Measurements from ENCODE around the gene KRT28. TPM values are rescaled to one million over a fixed set of nuclear protein-coding genes. Genes with fewer than 3 reads are reported as not detected.

The KRT28 gene
- total RNA-seq, 1 donor from 2014 or later, result not detected

DNA sequence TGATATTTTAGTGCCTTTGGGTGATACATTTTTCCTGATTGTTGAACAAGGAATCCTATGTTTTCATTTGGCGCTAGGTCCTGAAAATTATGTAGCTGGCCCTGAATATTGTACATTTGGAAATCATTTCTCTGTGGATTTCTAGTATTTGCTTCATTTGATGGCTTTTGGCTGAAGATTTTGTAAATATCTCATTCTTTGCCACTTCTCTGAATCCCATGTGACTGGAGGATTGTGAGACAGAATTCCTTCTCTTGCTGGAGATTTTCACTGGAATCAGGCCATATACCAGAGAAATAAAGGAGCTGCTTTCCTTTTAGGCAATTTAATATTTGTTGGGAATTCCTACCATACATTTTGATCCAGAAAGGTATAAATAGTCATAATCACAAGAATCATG, 8.6 kb downstream of the KRT28 start:
- no peaks in the 10 kb centered on the region for H3K36me3 Mint-ChIP-seq (ENCODE audit: low read depth, unreplicated experiment)
- no peaks in the 10 kb centered on the region for H3K9me3 Mint-ChIP-seq (ENCODE audit: unreplicated experiment)
- H3K4me1 Mint-ChIP-seq (ENCODE audit: unreplicated experiment), result peaks cover 32% of the 10 kb centered on the region
- DNase-seq (ENCODE audit: low spot score), result no peak
- no peaks in the 10 kb centered on the region for H3K27me3 Mint-ChIP-seq (ENCODE audit: unreplicated experiment)
- TF ChIP-seq, protein P1, sequence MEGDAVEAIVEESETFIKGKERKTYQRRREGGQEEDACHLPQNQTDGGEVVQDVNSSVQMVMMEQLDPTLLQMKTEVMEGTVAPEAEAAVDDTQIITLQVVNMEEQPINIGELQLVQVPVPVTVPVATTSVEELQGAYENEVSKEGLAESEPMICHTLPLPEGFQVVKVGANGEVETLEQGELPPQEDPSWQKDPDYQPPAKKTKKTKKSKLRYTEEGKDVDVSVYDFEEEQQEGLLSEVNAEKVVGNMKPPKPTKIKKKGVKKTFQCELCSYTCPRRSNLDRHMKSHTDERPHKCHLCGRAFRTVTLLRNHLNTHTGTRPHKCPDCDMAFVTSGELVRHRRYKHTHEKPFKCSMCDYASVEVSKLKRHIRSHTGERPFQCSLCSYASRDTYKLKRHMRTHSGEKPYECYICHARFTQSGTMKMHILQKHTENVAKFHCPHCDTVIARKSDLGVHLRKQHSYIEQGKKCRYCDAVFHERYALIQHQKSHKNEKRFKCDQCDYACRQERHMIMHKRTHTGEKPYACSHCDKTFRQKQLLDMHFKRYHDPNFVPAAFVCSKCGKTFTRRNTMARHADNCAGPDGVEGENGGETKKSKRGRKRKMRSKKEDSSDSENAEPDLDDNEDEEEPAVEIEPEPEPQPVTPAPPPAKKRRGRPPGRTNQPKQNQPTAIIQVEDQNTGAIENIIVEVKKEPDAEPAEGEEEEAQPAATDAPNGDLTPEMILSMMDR (IDR thresholded peaks at IDR 0.05; ENCODE audit: unreplicated experiment), result no peak
- no peak overlapping the region for H3K4me3 Mint-ChIP-seq (ENCODE audit: unreplicated experiment)
- no peak overlapping the region for H3K27ac Mint-ChIP-seq (ENCODE audit: unreplicated experiment)

DNA sequence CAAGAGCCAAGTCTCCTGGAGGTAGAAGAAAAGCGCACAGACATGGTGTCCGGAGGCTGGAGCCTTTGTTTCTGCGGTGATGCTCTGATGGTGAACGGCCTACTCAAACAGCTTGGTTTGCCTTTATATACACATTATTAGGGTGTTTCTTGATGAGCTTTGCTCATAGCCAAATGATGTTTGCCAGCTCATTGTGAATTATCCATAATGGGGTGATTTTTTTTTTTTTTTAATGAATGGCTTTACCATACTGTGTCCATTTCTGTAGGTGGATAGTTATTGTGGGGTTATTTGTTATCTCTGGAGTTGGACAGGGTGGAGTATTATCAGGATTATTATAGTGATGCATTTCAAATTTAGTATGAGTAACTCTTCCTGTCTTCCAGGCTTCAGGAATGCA, 17.3 kb downstream of the KRT28 start, which contains the start of gene KRT27:
TSS of gene KRT27 (minus strand) at position 101 of the 400 bp plus-strand sequence. CDS start at position 44, 57 bp downstream.
- H3K4me1 Mint-ChIP-seq (ENCODE audit: unreplicated experiment), result peaks cover 8% of the 10 kb centered on the region
- TF ChIP-seq, protein P1 (IDR thresholded peaks at IDR 0.05; ENCODE audit: unreplicated experiment), result no peak
- H3K4me3 Mint-ChIP-seq (ENCODE audit: unreplicated experiment), result no peak within 1 kb of the TSS
- no peak for DNase-seq (ENCODE audit: low spot score)
- no peaks in the 10 kb centered on the region for H3K9me3 Mint-ChIP-seq (ENCODE audit: unreplicated experiment)
- H3K27ac Mint-ChIP-seq (ENCODE audit: unreplicated experiment), result no peak within 1 kb of the TSS
- H3K27me3 Mint-ChIP-seq (ENCODE audit: unreplicated experiment), result peaks cover 2% of the 10 kb centered on the region
- no peaks in the 10 kb centered on the region for H3K36me3 Mint-ChIP-seq (ENCODE audit: low read depth, unreplicated experiment)

DNA sequence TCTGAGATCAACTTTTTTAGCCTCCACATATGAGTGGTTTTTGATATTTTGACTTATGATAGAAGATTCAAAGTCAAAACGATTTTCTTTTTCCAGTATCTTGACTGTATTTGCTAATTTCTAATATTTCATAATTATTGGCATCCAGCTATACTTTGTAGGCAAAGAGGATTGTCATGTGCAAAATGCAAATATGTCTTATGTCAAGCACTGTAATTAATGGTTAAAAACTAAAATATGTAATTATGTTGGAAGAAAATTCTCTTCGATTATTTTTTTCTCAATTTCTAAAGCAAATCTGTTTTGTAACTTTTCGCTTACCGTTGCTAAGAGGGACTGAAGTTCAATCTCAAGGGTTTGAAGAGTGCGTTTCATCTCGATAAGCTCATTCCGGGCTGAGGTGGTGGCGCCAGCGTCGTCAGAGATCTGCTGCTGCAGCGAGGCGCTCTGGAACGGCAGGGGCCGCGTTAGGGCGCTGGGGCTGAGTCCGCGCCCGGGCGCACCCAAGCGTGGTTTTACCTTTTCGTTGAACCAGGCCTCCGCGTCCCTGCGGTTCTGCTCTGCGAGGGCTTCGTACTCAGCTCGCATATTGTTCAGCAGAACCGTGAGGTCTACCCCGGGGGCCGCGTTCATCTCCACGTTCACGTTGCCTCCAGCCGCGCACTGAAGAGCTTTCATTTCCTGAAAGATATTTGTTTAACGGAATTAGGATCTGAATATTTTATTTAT, 20.4 kb downstream of the KRT28 start:
- Mint-ChIP-seq H3K4me3 (ENCODE audit: unreplicated experiment) (no peak overlapping the region), H3K27me3 (ENCODE audit: unreplicated experiment) (peaks cover 2% of the 10 kb centered on the region), H3K9me3 (ENCODE audit: unreplicated experiment) (no peaks in the 10 kb centered on the region), H3K36me3 (ENCODE audit: low read depth, unreplicated experiment) (no peaks in the 10 kb centered on the region), H3K4me1 (ENCODE audit: unreplicated experiment) (no peaks in the 10 kb centered on the region), H3K27ac (ENCODE audit: unreplicated experiment) (no peak overlapping the region)
- no peak for DNase-seq (ENCODE audit: low spot score)
- TF ChIP-seq, protein P1 (IDR thresholded peaks at IDR 0.05; ENCODE audit: unreplicated experiment), result no peak

DNA sequence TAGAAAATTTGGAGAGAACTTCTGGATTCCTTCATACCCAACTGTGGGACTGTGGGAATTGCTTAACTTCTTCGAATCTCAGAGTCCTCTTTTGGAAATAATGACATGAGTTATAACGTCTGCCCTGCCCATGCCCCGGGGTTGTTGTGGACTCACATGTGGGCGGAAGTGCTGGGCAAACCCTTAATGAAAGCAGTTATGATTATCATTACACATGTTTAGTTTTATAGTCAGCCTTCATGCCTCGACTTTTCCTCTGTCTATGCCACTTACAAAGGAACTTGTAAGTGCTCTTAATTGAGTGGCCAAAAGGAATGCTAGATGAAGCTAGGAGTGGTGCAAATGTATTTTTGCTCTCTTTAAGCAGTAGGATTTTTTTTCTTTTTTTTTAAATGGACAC, 21.3 kb downstream of the KRT28 start:
- TF ChIP-seq, protein P1 (IDR thresholded peaks at IDR 0.05; ENCODE audit: unreplicated experiment), result no peak
- no peak overlapping the region for H3K27ac Mint-ChIP-seq (ENCODE audit: unreplicated experiment)
- no peak for DNase-seq (ENCODE audit: low spot score)
- no peaks in the 10 kb centered on the region for H3K36me3 Mint-ChIP-seq (ENCODE audit: low read depth, unreplicated experiment)
- no peaks in the 10 kb centered on the region for H3K9me3 Mint-ChIP-seq (ENCODE audit: unreplicated experiment)
- H3K4me3 Mint-ChIP-seq (ENCODE audit: unreplicated experiment), result no peak overlapping the region
- H3K4me1 Mint-ChIP-seq (ENCODE audit: unreplicated experiment), result no peaks in the 10 kb centered on the region
- peaks cover 2% of the 10 kb centered on the region for H3K27me3 Mint-ChIP-seq (ENCODE audit: unreplicated experiment)

DNA sequence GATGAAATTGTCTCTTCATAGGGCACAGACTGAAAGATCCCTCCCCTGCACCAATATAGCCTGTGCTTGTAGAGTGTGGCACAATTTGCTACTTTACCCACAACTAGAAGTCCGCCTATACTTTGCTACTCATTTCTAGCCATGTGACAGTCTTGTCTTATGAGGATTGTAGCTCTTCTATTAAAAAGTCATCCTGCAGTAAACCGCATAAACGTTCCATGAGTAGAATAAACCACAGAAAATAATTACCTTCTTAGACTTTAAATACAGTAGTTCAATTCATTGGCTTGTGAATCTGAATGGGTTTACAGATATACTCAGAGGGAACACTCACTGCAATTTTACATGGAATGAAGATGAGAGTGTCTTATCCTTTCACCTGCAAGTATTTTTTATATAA, 21.8 kb downstream of the KRT28 start:
- TF ChIP-seq, protein P1 (IDR thresholded peaks at IDR 0.05; ENCODE audit: unreplicated experiment), result no peak
- DNase-seq (ENCODE audit: low spot score), result no peak
- H3K27me3 Mint-ChIP-seq (ENCODE audit: unreplicated experiment), result peaks cover 2% of the 10 kb centered on the region
- H3K9me3 Mint-ChIP-seq (ENCODE audit: unreplicated experiment), result no peaks in the 10 kb centered on the region
- H3K4me3 Mint-ChIP-seq (ENCODE audit: unreplicated experiment), result no peak overlapping the region
- no peak overlapping the region for H3K27ac Mint-ChIP-seq (ENCODE audit: unreplicated experiment)
- no peaks in the 10 kb centered on the region for H3K36me3 Mint-ChIP-seq (ENCODE audit: low read depth, unreplicated experiment)
- H3K4me1 Mint-ChIP-seq (ENCODE audit: unreplicated experiment), result no peaks in the 10 kb centered on the region
